Astrocyte of the cerebellum (primary cell): ENCODE data around the gene SMAD6.
A peak's percentile ranks its signal among the peaks of the same experiment; 100 is the strongest.

Experiments
- DNase-seq: peaks from one replicate; pipeline ENCODE4 v3.0.0-alpha.2; 2011; ENCODE audit warnings: low read depth
- H3K4me3 ChIP-seq: 2 replicates; pipeline ENCODE4 v1.5.1; 2011; ENCODE audit warnings: mild to moderate bottlenecking, low read depth, low read length, moderate library complexity
- in situ Hi-C: cut with HindIII; loops from 2 replicates; pipeline ENCODE4 v1.10.0; 2017; ENCODE audit warnings: low sequenced_read_pairs
- TF ChIP-seq, protein P1 (sequence below): IDR thresholded peaks from 2 replicates; pipeline ENCODE4 v1.5.1; 2012; ENCODE audit warnings: low read length, low read depth, moderate library complexity, mild to moderate bottlenecking; ENCODE audit errors: missing control alignments

SMAD6 gene

DNA sequence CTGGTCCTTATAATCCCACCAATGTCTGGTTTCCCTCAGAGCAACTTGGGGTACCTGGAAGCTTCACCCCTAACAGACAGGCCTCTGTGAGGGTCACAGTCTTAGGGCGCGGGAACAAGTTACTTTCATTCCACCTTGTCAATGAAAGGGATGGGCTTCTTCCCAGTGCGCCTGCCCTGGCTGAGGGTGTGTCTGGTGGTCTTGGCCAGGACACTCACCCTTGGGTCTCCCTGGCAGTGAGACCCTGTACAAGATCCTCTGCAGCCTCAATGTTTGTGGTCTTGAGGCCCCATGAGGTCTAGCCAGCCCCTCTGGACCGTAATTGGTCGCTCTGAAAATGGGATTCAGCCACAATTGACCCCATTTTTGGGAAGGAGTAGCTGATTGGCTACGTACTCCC is 40.2 kb downstream of the SMAD6 start:
- TF ChIP-seq, protein P1, sequence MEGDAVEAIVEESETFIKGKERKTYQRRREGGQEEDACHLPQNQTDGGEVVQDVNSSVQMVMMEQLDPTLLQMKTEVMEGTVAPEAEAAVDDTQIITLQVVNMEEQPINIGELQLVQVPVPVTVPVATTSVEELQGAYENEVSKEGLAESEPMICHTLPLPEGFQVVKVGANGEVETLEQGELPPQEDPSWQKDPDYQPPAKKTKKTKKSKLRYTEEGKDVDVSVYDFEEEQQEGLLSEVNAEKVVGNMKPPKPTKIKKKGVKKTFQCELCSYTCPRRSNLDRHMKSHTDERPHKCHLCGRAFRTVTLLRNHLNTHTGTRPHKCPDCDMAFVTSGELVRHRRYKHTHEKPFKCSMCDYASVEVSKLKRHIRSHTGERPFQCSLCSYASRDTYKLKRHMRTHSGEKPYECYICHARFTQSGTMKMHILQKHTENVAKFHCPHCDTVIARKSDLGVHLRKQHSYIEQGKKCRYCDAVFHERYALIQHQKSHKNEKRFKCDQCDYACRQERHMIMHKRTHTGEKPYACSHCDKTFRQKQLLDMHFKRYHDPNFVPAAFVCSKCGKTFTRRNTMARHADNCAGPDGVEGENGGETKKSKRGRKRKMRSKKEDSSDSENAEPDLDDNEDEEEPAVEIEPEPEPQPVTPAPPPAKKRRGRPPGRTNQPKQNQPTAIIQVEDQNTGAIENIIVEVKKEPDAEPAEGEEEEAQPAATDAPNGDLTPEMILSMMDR = no peak
- no peak for DNase-seq
- H3K4me3 ChIP-seq = no peak overlapping the region
- in situ Hi-C loops = no loop called here

DNA sequence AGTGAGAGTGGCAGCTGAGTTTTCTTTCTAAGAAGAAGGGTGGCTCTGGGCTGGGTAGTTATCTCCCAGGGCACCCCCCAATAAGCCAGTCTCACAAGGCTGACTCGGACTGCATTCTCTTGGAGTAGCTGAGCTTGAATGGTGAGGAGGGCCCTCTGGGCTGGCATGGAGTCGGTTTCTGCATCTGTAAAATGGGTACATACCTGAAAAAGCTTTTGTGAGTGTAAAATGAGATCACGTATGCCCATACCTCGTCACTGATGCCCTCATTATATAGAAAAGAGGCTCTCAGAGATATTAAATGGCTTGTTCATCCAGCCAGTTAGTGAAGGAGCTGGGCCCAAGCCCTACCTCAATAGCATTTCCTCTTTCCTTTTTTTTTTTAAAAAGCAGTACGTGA is 41.2 kb downstream of the SMAD6 start:
- DNase-seq = no peak
- H3K4me3 ChIP-seq = no peak overlapping the region
- in situ Hi-C loops = no loop called here
- TF ChIP-seq, protein P1 = no peak

DNA sequence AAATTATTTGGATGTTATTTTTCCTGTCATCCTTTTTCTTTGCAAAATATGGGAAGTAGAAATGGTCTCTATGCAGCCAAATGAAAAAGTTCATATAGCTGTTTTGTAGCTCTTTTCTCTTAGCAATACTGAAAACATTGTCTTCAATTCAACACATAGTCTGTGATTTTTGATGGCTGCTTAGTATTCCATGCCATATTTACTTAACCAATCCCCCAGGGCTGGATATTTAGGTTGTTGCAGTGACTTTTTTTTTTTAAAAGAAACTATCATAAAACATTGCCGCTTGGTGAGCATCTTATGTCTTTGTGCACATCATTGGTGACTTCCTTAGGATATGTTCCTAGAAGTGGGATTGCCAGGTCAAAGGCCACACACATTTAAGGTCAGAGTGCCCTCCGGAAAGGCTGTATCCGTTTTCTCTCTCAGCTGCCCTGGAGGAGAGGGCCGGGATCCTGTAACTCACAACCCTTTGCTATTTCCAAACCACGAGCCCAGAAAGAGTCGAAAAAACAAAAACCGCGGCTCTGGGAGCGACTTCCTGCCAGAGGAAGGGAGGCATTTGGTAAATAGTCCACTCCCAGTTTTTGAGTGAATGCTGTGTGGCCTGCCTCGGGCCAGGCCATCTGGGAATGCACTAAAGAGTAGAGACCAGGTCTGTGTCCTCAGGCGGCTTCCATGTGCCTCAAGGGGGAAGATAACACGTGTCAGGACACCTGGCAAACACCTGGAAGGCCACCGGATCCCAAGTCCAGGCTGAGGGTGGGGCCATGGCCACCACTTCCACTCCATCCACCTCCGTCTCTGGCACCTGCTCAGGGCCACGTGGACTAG is 41.9 kb downstream of the SMAD6 start:
- no peak for DNase-seq
- in situ Hi-C loops = no loop called here
- H3K4me3 ChIP-seq = no peak overlapping the region
- TF ChIP-seq, protein P1 = no peak

DNA sequence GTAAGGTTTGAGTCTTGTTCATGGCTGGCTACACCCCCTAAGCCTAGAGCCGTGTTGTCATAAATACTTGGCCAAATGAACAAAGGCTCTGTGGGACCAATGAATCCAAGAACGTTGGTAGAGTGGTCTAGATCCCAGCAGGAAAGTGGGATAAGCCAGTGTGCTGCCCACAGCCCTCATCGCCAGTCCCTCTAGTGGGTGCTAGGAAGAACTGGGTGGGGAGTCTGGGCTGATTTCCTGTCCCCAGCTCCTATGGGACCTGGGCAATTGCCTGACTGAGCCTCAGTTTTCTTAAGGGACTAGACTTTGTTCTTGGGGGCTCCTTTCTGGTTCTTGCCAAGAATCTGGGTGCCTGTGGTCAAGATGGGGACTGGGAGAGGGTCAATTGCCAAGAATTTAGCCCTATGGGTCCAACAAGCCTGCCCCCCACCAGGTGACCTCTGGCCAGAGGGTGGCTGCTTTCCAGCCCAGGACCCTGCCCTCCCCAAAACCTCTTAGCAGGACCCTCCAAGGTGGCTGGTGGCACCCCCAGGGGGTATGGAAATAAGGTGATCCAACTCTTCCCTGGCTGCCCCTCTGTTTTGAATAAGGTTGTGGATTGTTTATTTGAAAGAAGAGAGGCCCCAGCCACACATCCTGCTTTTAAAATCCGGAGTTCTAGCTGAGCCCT is 42.7 kb downstream of the SMAD6 start:
- in situ Hi-C loops = no loop called here
- no peak for DNase-seq
- H3K4me3 ChIP-seq = no peak overlapping the region
- TF ChIP-seq, protein P1 = peak; percentile 26

DNA sequence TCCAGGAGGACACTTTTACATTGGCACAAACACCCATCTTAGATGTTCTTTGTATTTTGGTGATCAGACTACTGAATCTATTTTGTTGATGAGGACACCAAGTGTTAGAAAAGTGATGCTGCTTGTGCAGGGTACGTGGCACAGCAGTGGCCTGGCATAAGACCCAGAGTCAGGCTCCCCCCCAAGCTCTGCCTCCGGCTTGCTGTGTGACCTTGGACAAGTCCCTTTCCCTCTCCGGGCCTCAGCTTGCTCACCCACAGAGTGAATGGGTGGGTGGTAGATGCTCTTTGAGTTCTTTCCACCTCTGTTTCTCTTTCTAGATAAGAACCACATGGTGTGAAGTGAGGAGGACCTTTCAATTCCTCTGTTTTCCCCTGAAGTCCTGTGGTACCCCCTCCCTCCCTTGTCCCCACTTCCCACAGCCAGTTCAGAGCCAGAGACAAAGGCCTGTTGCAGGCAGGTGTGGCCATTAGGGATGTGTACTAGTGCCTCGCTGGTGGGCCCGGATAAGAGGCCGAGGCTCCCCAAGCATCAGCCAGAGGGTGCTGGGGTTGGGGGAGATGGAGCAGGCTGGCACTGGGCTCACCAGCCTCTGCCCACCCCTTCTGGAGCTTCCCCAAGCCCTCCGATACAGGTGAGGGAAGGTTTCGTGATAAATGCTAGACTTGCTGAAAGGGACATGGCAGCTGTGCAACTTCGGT is 43.6 kb downstream of the SMAD6 start:
- TF ChIP-seq, protein P1 = no peak
- DNase-seq = no peak
- no peak overlapping the region for H3K4me3 ChIP-seq
- in situ Hi-C loops = no loop called here

DNA sequence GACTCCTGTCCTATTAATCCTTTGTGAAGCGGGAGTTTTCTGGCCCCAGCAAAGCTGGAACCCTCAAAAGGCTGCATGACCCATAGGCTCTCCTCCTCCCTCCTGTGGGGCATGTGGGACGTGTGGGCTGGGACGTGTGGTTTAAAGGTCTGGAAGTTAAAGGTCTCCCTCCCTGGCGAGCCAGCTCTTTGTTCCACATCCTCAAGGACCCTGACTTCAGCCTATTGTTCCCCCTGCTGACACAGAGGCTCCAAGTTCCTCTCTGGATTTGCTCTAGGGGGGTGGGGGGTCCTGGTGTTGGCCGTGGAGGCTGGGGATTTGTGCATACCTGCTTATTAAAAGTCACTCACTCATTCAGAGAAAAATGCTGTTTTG is 44.2 kb downstream of the SMAD6 start:
- DNase-seq = no peak
- H3K4me3 ChIP-seq = no peak overlapping the region
- TF ChIP-seq, protein P1 = no peak
- in situ Hi-C loops = no loop called here
